ENCODE measurements around the gene SLC26A4.

The SLC26A4 gene

DNA sequence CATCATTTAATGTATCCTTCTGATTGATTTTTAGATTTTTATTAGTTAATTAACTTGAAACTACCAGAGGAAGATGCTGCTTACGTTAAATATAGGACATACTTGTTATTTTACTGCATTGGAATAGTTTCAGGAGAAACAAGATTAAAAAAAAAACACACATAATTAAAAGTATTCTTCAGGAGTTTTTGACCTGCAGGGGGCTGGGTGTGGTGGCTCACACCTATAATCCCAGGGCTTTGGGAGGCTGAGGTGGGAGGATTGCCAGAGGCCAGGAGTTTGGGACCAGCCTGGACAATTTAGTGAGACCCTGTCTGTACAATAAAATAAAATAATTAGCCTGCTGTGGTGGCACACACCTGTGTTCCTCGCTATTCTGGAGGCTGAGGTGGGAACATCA is 94.0 kb downstream of the SLC26A4 start:
- ATAC-seq = no peak
- TF ChIP-seq, protein P1, sequence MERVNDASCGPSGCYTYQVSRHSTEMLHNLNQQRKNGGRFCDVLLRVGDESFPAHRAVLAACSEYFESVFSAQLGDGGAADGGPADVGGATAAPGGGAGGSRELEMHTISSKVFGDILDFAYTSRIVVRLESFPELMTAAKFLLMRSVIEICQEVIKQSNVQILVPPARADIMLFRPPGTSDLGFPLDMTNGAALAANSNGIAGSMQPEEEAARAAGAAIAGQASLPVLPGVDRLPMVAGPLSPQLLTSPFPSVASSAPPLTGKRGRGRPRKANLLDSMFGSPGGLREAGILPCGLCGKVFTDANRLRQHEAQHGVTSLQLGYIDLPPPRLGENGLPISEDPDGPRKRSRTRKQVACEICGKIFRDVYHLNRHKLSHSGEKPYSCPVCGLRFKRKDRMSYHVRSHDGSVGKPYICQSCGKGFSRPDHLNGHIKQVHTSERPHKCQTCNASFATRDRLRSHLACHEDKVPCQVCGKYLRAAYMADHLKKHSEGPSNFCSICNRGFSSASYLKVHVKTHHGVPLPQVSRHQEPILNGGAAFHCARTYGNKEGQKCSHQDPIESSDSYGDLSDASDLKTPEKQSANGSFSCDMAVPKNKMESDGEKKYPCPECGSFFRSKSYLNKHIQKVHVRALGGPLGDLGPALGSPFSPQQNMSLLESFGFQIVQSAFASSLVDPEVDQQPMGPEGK (CRISPR knock-in tag; IDR thresholded peaks at IDR 0.05; ENCODE audit: borderline replicate concordance) = no peak
- TF ChIP-seq, protein P2, sequence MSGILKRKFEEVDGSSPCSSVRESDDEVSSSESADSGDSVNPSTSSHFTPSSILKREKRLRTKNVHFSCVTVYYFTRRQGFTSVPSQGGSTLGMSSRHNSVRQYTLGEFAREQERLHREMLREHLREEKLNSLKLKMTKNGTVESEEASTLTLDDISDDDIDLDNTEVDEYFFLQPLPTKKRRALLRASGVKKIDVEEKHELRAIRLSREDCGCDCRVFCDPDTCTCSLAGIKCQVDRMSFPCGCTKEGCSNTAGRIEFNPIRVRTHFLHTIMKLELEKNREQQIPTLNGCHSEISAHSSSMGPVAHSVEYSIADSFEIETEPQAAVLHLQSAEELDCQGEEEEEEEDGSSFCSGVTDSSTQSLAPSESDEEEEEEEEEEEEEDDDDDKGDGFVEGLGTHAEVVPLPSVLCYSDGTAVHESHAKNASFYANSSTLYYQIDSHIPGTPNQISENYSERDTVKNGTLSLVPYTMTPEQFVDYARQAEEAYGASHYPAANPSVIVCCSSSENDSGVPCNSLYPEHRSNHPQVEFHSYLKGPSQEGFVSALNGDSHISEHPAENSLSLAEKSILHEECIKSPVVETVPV (CRISPR knock-in tag; IDR thresholded peaks at IDR 0.05) = no peak
- TF ChIP-seq ZFP30 (CRISPR knock-in tag; IDR thresholded peaks at IDR 0.05) = no peak
- TF ChIP-seq TCF4 (CRISPR knock-in tag; IDR thresholded peaks at IDR 0.05; ENCODE audit: borderline replicate concordance) = no peak
- TF ChIP-seq OSR1 (CRISPR knock-in tag; IDR thresholded peaks at IDR 0.05) = no peak

DNA sequence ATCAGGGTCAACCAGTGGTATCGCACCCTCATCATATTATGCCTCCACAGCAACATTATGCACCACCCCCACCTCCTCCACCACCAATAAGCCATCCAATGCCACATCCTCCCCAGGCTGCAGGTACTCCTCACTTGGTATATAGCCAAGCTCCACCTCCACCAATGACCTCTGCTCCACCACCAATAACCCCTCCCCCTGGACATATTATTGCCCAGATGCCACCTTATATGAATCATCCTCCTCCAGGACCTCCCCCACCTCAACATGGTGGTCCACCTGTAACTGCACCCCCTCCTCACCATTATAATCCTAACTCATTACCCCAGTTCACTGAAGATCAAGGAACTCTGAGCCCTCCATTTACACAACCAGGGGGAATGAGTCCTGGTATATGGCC is 98.0 kb downstream of the SLC26A4 start:
- no peak for TF ChIP-seq ZNF70 (CRISPR knock-in tag; IDR thresholded peaks at IDR 0.05)
- TF ChIP-seq GLIS3 (CRISPR knock-in tag; IDR thresholded peaks at IDR 0.05) = no peak
- TF ChIP-seq ESRRG (CRISPR knock-in tag; IDR thresholded peaks at IDR 0.05) = no peak
- no peak for TF ChIP-seq OSR1 (CRISPR knock-in tag; IDR thresholded peaks at IDR 0.05)
- TF ChIP-seq ISL1 (CRISPR knock-in tag; IDR thresholded peaks at IDR 0.05) = no peak
- no peak for TF ChIP-seq RARB (CRISPR knock-in tag; IDR thresholded peaks at IDR 0.05)
- no peak for TF ChIP-seq BACH2 (CRISPR knock-in tag; IDR thresholded peaks at IDR 0.05; ENCODE audit: borderline replicate concordance)
- TF ChIP-seq, protein P1 (CRISPR knock-in tag; IDR thresholded peaks at IDR 0.05; ENCODE audit: borderline replicate concordance) = no peak
- TF ChIP-seq ARNTL (CRISPR knock-in tag; IDR thresholded peaks at IDR 0.05; ENCODE audit: borderline replicate concordance, low read depth) = no peak
- TF ChIP-seq, protein P3, sequence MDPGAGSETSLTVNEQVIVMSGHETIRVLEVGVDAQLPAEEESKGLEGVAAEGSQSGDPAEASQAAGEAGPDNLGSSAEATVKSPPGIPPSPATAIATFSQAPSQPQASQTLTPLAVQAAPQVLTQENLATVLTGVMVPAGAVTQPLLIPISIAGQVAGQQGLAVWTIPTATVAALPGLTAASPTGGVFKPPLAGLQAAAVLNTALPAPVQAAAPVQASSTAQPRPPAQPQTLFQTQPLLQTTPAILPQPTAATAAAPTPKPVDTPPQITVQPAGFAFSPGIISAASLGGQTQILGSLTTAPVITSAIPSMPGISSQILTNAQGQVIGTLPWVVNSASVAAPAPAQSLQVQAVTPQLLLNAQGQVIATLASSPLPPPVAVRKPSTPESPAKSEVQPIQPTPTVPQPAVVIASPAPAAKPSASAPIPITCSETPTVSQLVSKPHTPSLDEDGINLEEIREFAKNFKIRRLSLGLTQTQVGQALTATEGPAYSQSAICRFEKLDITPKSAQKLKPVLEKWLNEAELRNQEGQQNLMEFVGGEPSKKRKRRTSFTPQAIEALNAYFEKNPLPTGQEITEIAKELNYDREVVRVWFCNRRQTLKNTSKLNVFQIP (CRISPR knock-in tag; IDR thresholded peaks at IDR 0.05; ENCODE audit: borderline replicate concordance, low read depth) = no peak
- TF ChIP-seq, protein P4, sequence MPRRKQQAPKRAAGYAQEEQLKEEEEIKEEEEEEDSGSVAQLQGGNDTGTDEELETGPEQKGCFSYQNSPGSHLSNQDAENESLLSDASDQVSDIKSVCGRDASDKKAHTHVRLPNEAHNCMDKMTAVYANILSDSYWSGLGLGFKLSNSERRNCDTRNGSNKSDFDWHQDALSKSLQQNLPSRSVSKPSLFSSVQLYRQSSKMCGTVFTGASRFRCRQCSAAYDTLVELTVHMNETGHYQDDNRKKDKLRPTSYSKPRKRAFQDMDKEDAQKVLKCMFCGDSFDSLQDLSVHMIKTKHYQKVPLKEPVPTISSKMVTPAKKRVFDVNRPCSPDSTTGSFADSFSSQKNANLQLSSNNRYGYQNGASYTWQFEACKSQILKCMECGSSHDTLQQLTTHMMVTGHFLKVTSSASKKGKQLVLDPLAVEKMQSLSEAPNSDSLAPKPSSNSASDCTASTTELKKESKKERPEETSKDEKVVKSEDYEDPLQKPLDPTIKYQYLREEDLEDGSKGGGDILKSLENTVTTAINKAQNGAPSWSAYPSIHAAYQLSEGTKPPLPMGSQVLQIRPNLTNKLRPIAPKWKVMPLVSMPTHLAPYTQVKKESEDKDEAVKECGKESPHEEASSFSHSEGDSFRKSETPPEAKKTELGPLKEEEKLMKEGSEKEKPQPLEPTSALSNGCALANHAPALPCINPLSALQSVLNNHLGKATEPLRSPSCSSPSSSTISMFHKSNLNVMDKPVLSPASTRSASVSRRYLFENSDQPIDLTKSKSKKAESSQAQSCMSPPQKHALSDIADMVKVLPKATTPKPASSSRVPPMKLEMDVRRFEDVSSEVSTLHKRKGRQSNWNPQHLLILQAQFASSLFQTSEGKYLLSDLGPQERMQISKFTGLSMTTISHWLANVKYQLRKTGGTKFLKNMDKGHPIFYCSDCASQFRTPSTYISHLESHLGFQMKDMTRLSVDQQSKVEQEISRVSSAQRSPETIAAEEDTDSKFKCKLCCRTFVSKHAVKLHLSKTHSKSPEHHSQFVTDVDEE (CRISPR knock-in tag; IDR thresholded peaks at IDR 0.05) = no peak
- TF ChIP-seq SNAI2 (CRISPR knock-in tag; IDR thresholded peaks at IDR 0.05) = no peak
- ATAC-seq = no peak

DNA sequence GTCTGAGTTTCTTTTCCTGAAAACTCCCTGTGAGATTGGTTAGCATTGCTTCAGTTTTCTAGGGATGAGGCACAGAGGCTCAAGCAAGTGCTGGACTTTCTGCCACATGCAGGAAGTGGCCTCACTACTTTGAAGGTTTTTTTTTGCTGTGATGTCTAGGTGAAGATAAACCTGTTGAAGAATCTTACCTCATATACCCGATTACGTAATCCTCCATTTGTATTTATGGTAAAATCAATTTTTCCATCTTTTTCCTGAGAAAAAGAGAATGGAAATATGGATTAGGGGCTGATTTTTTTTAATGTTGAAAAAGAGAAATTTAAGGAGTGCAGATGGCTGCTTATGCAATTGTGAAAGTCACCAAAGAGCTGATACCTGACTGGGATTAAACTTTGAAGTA is 106.8 kb downstream of the SLC26A4 start:
- no peak for ATAC-seq
- TF ChIP-seq ISL1 (CRISPR knock-in tag; IDR thresholded peaks at IDR 0.05) (no peak), ARNTL (CRISPR knock-in tag; IDR thresholded peaks at IDR 0.05; ENCODE audit: borderline replicate concordance, low read depth) (no peak), ZNF565 (CRISPR knock-in tag; conservative IDR thresholded peaks at IDR 0.05; ENCODE audit: low read depth) (no peak), CSDC2 (CRISPR knock-in tag; IDR thresholded peaks at IDR 0.05) (no peak), ZC3H10 (CRISPR knock-in tag; IDR thresholded peaks at IDR 0.05) (no peak), GLIS3 (CRISPR knock-in tag; IDR thresholded peaks at IDR 0.05) (no peak), BACH2 (CRISPR knock-in tag; IDR thresholded peaks at IDR 0.05; ENCODE audit: borderline replicate concordance) (no peak), OSR1 (CRISPR knock-in tag; IDR thresholded peaks at IDR 0.05) (no peak), ZFP30 (CRISPR knock-in tag; IDR thresholded peaks at IDR 0.05) (no peak)
- TF ChIP-seq, protein P2 (CRISPR knock-in tag; IDR thresholded peaks at IDR 0.05) = no peak
- TF ChIP-seq, protein P1 (CRISPR knock-in tag; IDR thresholded peaks at IDR 0.05; ENCODE audit: borderline replicate concordance) = no peak
- TF ChIP-seq, protein P4 (CRISPR knock-in tag; IDR thresholded peaks at IDR 0.05) = no peak

Measured in SK-N-SH treated with all-trans-retinoic acid at 6 μM for 48 hours (cell line).